H1 (cell line): ENCODE data around the gene SATL1. TPM values are rescaled to one million over a fixed set of nuclear protein-coding genes. Genes with fewer than 3 reads are reported as not detected.

ENCODE experiments used
- ATF3 ChIP-seq: IDR thresholded peaks from 2 replicates; pipeline ENCODE4 v1.6.1; 2011; ENCODE audit warnings: low read depth, mild to moderate bottlenecking, low read length; ENCODE audit not compliant: insufficient read depth
- CHD7 ChIP-seq: fragments of 300-600 bp; sonication (generic); IDR thresholded peaks from 2 replicates; pipeline ENCODE4 v1.7.1; 2012; ENCODE audit warnings: low read length, moderate library complexity, mild to moderate bottlenecking, inconsistent platforms; ENCODE audit not compliant: insufficient replicate concordance
- EP300 ChIP-seq, 2 experiments: IDR thresholded peaks; 1 replicate in 1 of 2; 2 replicates in 1 of 2; pipeline ENCODE4 v1.6.1; 2011 to 2012; ENCODE audit warnings: low read depth in 2 of 2, low read length in 2 of 2, mild to moderate bottlenecking in 2 of 2, borderline replicate concordance in 1 of 2, inconsistent platforms in 1 of 2, moderate library complexity in 1 of 2
- GTF2F1 ChIP-seq: IDR thresholded peaks from 2 replicates; pipeline ENCODE4 v1.6.1; 2012; ENCODE audit warnings: low read depth, low read length, improper control_type of control experiment, borderline replicate concordance
- NRF1 ChIP-seq: IDR thresholded peaks from 2 replicates; pipeline ENCODE4 v1.6.1; 2011; ENCODE audit warnings: mild to moderate bottlenecking, low read depth, low read length, improper control_type of control experiment
- RBBP5 ChIP-seq: IDR thresholded peaks from 2 replicates; pipeline ENCODE4 v1.7.1; 2012; ENCODE audit warnings: low read depth, mild to moderate bottlenecking, inconsistent platforms, low read length, moderate library complexity, borderline replicate concordance
- RXRA ChIP-seq: IDR thresholded peaks from 2 replicates; pipeline ENCODE4 v1.6.1; 2011; ENCODE audit warnings: low read depth, mild to moderate bottlenecking, low read length, moderate library complexity; ENCODE audit not compliant: insufficient read depth
- SIRT6 ChIP-seq: IDR thresholded peaks from one replicate; pipeline ENCODE4 v1.7.1; 2012; ENCODE audit warnings: low read length, inconsistent platforms
- SP1 ChIP-seq: IDR thresholded peaks from 2 replicates; pipeline ENCODE4 v1.6.1; 2011; ENCODE audit warnings: low read depth, low read length
- TAF1 ChIP-seq: IDR thresholded peaks from 2 replicates; pipeline ENCODE4 v1.6.1; 2011; ENCODE audit warnings: mild to moderate bottlenecking, low read depth, low read length
- polyA plus RNA-seq, 7 experiments: library from polyadenylated mRNA; depleted of rRNA in 3 of 7; stranded (reverse) in 5 of 7; unstranded in 2 of 7; fragments of >200 nt in 5 of 7; fragments of 200-250 nt in 2 of 7; gene quantifications; 1 replicate in 5 of 7; 2 replicates in 1 of 7; 4 replicates in 1 of 7; pipeline versions ENCODE4 v1.2.1 to v1.2.3, GENCODE V29; 2011 to 2013; ENCODE audit warnings: missing spikeins in 2 of 7, mixed read lengths in 2 of 7
- total RNA-seq: library from RNA; stranded (reverse); fragmentation: NEBNext Ultra II Directional; extraction: Animal tissue kit (Norgen Biotek cat#: 25700); gene quantifications from 2 replicates; pipeline ENCODE4 v1.2.1, GENCODE V29; 2021

Gene SATL1
- total and polyA plus RNA-seq, 2 of the 8 experiments (the other 6 are each of a cell fraction or from before 2014, with no cell fraction given), result 0.06 to 0.17 TPM

- TF ChIP-seq CHD7 (no peak), TAF1 (no peak), SIRT6 (no peak), RBBP5 (no peak), GTF2F1 (no peak), RXRA (no peak), SP1 (no peak), EP300 (IDR thresholded peaks at IDR 0.05; ENCODE audit: borderline replicate concordance in 1 of 2, low read depth in 2 of 2, low read length in 2 of 2) (no peak), ATF3 (no peak), NRF1 (no peak)
Observed at GRCh38 chrX:85052205-85052604, 191.4 kb downstream of the SATL1 start (continued).
